Measurements from ENCODE around the gene PAQR8. TPM values are rescaled to one million over a fixed set of nuclear protein-coding genes. Genes with fewer than 3 reads are reported as not detected.

PAQR8 gene
- total RNA-seq, 1 experiment from 2014 or later: 3.0 TPM

- Histone ChIP-seq H3K18ac (ENCODE audit: insufficient read length, low read depth, low read length) (no peak overlapping the region), H4K8ac (replicated peaks; ENCODE audit: insufficient read length, low read depth, low read length) (no peak overlapping the region), H3K14ac (ENCODE audit: insufficient read depth, low read length) (no peak overlapping the region), H3K56ac (ENCODE audit: insufficient read length, low read depth, low read length) (no peak overlapping the region), H3K4me1 (ENCODE audit: insufficient read depth, low read length) (no peaks in the 10 kb centered on the region), H2AK5ac (ENCODE audit: insufficient read length, low read length) (no peak overlapping the region), H3K4me2 (ENCODE audit: insufficient read depth, insufficient read length, low read length) (no peak overlapping the region), H3K27ac (ENCODE audit: insufficient read length, low read depth, low read length) (no peak overlapping the region), H2BK15ac (ENCODE audit: low read depth, low read length) (no peak overlapping the region), H4K91ac (ENCODE audit: insufficient read length, low read depth, low read length) (no peak overlapping the region), H2BK5ac (ENCODE audit: insufficient read length, low read length) (no peak overlapping the region), H2BK12ac (ENCODE audit: insufficient read length, low read depth, low read length) (no peak overlapping the region), H3K27me3 (ENCODE audit: insufficient read depth, low read length) (no peaks in the 10 kb centered on the region), H3K79me2 (ENCODE audit: insufficient read depth, low read length) (no peaks in the 10 kb centered on the region), H2AFZ (ENCODE audit: low read length) (no peak overlapping the region), H4K5ac (ENCODE audit: insufficient read length, low read depth, low read length) (no peak overlapping the region), H2BK120ac (ENCODE audit: low read depth, low read length, poor library complexity, severe bottlenecking) (no peak overlapping the region), H3K79me1 (ENCODE audit: insufficient read depth, low read depth, low read length, poor library complexity, severe bottlenecking) (no peaks in the 10 kb centered on the region), H3K23me2 (ENCODE audit: insufficient read length, low read depth, low read length, poor library complexity, severe bottlenecking) (no peaks in the 10 kb centered on the region), H3K9ac (ENCODE audit: extremely low read depth, insufficient read length, low read length) (no peak overlapping the region), H3K23ac (ENCODE audit: insufficient read length, low read depth, low read length) (no peak overlapping the region), H2BK20ac (ENCODE audit: low read depth, low read length, poor library complexity, severe bottlenecking) (no peak overlapping the region), H3K4ac (ENCODE audit: low read depth, low read length) (no peak overlapping the region), H3K9me3 (ENCODE audit: control insufficient read depth, low read depth, low read length) (no peaks in the 10 kb centered on the region), H3T11ph (ENCODE audit: low read length) (no peak overlapping the region), H4K20me1 (ENCODE audit: control insufficient read depth, insufficient read depth, insufficient read length) (no peaks in the 10 kb centered on the region)
- H3K4me1 Mint-ChIP-seq: peaks cover 0 to 2% of the 10 kb centered on the region in 2 experiments; a peak in 2 of 4 replicates
- TF ChIP-seq CTCF (conservative IDR thresholded peaks at IDR 0.05): no peak
- no peak overlapping the region for H3K27ac Mint-ChIP-seq
- peaks cover 3% of the 10 kb centered on the region for H3K27me3 Mint-ChIP-seq (ENCODE audit: low read depth)
- DNase-seq: no peak
- H3K4me3 Mint-ChIP-seq: no peak overlapping the region
- no peaks in the 10 kb centered on the region for H3K36me3 Mint-ChIP-seq (ENCODE audit: insufficient read depth in 1 of 3, low read depth in 3 of 3)
- WGBS (ENCODE audit: extremely low coverage, insufficient read length, low lambda C conversion rate): no CpG with 5 or more reads among the region's 6 CpGs
- no peaks in the 10 kb centered on the region for H3K9me3 Mint-ChIP-seq
These were observed 24.9 kb upstream of the PAQR8 start for GRCh38 chr6:52336919-52337561.

Measured in H9 (cell line).